Fibroblast of peridontal ligament (primary cell): Measurements from ENCODE around the gene SNX15.
"Not testable (repeated sequence)": the region's sequence is repeated elsewhere in the genome, so short reads cannot be mapped to it uniquely, and the experiment has no call there.

Experiments
- DNase-seq: peaks from one replicate; pipeline ENCODE4 v3.0.0-alpha.2; 2010; ENCODE audit errors: extremely low read depth

Gene SNX15

DNA sequence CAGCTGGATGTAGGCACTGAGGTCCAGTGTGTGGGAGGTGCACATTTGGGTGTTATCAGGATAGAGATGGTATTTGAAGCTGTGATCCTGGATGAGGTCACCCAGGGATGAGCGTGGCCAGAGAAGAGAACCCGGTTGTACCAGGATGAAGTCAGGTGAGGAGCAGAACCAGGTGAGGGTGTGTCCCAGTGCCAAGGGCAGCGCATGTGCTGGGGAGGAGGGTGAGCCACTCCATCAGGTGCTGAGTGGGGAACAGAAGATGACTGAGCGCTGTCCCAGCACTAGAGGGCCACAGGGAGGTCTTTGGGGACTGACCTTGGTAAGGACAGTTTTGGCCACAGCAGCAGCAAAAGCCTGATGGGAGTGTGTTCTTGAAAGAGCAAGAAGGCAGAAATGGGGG lies 10.5 kb upstream of the SNX15 start:
- DNase-seq, result no peak

DNA sequence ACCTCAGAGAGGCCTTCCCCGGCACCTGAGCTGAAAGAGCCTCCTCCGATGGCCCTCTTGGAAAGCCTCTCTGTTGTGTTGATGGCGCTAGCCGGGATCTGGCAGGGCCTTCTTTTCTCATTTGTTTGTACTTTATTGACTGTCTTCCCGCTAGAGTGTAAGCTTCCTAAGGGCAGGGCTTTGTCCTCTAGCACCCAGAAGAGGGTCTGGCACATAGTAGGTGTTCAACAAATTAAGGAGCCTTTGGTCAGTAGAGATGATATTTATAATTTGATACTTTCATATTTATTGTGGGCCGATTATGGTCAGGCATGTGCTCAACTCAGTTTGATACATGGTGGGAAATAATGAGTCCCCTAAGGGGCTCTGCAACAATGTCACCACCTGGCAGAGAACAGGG lies 9.3 kb upstream of the SNX15 start:
- no peak for DNase-seq

- no peak for DNase-seq
Observed at GRCh38 chr11:65019824-65020223, 7.4 kb upstream of the SNX15 start.

DNA sequence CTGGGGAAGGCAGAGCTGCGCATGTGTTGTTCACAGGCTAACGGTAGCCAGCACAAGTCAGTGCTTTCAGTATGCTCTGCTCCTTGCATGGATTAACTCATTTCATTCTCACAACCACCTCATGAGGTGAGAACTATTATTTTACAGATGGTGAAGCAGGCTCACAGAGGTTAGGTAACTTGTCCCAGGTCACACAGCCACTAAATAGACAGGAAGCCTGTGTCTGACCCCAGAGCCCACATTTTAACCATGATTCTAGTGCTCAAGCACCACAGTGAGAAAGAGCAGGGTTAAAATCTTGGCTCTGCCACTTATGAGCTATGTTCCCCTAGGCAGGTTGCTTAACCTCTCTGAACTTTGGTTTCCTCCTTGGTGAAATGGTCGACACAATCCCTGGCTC lies 6.2 kb upstream of the SNX15 start:
- DNase-seq, result no peak

DNA sequence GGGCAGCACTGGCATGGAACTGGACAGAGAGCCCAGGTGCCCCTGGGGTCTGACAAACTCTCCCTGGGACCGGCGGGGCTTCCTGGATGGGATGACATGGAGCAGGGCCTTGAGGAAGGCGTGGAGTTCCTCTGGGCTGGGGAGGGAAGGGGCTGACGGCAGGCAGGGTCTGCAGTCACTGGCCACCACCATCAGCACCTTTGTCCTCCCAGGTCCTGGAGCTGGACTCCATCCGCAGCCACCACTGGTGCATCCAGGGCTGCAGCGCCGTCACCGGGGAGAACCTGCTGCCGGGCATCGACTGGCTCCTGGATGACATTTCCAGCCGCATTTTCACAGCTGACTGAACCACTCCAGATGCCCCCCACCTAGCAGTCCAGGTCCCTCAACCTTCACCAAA lies 5.7 kb upstream of the SNX15 start:
- no peak for DNase-seq

GRCh38 chr11:65023502-65023901 lies 3.7 kb upstream of the SNX15 start:
- not testable (repeated sequence) for DNase-seq

DNA sequence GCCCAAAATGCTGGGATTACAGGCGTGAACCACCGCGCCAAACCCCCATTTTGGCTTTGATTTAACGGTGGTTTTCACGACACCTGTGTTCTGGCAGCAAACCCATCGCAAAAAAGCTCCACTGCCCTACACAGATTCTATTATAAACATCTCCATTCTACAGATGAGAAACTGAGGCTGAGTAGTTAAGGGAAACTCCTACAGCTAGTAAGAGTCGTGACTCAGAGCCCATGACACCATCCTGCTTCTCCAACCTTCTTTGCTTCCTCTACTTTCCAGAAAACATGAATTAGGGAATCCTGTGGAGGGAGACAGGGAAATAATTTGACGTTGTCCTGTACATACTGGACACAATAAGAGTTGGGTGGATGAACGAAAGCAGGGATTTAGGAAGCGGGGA lies 429 bp upstream of the SNX15 start:
- DNase-seq, result no peak

- no peak for DNase-seq
Observed at GRCh38 chr11:65032216-65032615, 5.0 kb downstream of the SNX15 start.

GRCh38 chr11:65034423-65034822 lies 7.2 kb downstream of the SNX15 start:
- no peak for DNase-seq

DNA sequence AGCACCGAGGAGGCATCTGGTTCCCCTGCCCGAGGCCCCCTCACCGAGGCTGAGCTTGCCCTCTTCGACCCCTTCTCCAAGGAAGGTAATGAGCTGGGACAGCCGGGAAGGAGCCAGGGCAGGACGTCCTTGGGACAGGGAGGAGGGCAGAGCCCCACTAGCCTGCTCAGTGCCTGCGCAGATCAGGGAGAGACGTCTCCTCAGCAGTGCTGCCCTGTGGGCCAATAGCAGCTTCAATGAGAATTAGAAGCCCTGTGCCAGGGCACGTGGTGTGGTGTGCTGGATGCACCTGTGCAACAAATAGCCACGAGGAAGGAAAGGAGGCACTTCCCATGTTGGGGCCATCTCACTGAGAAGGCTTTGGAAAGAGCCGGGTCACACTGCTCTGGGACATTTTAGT lies 8.3 kb downstream of the SNX15 start:
- no peak for DNase-seq

- no peak for DNase-seq
Observed at GRCh38 chr11:65036931-65037330, 9.7 kb downstream of the SNX15 start.

- no peak for DNase-seq
Observed at GRCh38 chr11:65040520-65040846, 13.2 kb downstream of the SNX15 start.

DNA sequence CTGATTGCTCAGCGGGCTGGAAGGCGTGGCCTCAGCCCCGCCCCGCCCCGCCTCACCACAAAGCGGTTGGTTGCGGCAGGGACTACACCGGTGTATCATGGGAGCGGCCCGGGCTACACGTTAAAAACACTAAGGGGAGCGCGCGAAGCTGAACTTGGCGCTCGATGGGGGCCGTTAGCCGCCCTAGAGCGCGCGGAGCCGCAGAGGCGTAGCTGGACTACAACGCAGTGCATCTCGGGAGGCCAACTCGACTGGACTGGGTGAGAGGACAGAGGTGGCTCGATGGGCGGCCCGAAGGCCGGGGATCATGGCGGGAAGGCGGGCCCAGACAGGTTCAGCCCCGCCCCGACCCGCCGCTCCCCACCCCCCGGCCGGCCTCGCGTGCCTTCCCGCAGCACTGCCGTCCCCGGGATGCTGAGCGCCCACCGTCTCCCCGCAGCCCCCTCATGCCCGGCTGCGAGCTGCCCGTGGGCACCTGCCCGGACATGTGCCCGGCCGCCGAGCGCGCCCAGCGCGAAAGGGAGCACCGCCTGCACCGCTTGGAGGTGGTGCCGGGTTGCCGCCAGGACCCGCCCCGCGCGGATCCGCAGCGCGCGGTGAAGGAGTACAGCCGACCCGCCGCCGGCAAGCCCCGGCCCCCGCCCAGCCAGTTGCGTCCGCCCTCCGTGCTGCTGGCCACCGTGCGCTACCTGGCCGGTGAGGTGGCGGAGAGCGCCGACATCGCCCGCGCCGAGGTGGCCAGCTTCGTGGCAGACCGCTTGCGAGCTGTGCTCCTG lies 13.8 kb downstream of the SNX15 start, which contains the start of gene SAC3D1:
TSS of gene SAC3D1 (plus strand) at position 364 of the 776 bp plus-strand sequence. CDS start at position 447, 83 bp downstream.
- DNase-seq, result peak; percentile 88

GRCh38 chr11:65042891-65043290 lies 15.7 kb downstream of the SNX15 start:
- no peak for DNase-seq

- DNase-seq, result peak; percentile 63
Observed at GRCh38 chr11:65043881-65044501, 16.8 kb downstream of the SNX15 start.

GRCh38 chr11:65045061-65045460 lies 17.8 kb downstream of the SNX15 start:
- DNase-seq, result no peak

- DNase-seq, result no peak
Observed at GRCh38 chr11:65045728-65046127, 18.5 kb downstream of the SNX15 start.

DNA sequence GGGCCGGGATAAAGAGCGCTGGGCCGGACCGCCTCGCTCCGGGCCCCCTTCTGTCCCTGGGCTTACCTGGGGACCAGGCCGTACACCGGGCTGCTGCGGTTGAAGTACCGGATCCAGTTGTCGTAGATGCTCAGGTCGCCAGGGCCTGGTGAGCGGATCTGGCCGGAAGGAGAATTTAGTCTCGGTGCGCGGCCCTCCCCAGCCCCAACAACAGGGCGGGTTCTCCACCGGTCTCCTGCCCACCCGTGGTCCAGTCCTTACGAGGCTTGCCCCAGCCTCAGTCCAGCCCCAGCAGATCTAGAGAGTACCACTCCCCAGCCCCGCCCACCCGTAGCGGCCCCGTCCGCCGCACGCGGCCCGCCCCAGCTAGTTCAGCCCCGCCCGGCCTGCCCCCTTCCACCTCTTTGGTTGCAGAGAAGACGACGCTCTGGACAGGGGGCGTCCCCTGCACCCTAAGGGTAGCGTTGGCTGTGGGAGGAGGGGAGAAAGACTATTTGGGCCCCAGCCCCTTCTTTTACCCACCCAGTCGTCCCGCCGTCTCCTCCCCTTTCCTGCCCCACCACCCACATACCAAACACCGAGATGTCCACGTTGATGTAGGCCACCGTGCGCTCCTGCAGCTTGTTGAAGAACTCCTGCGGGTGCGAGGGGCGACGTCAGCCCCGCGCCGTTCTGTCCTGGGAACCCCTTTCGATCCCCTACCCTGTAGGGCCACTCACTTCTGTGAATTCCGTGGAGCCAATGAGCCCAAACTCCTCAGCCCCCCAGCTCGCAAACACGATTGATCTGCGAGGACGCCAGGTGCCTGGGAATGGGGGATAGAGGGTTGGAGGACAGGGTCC lies 20.6 kb downstream of the SNX15 start:
- DNase-seq, result no peak

GRCh38 chr11:65051398-65051858 lies 24.2 kb downstream of the SNX15 start:
- DNase-seq, result no peak

GRCh38 chr11:65053827-65054508 lies 26.7 kb downstream of the SNX15 start:
- DNase-seq, result no peak

GRCh38 chr11:65055538-65055937 lies 28.3 kb downstream of the SNX15 start:
- DNase-seq, result no peak

GRCh38 chr11:65056999-65057398 lies 29.8 kb downstream of the SNX15 start:
- no peak for DNase-seq
